Posterior vena cava (tissue), 2 donors: ENCODE results near the gene AFG1L. TPM values are rescaled to one million over a fixed set of nuclear protein-coding genes. Genes with fewer than 3 reads are reported as not detected.
"Not testable (repeated sequence)": the region's sequence is repeated elsewhere in the genome, so short reads cannot be mapped to it uniquely, and the experiment has no call there.

Experiments used
- DNase-seq: peaks from one replicate; pipeline ENCODE4 v3.0.0-alpha.2; 2020; ENCODE audit warnings: low spot score
- intact Hi-C, 2 donors: fragments of 100-400 bp; cut with DNase I; formaldehyde crosslinking; loops; one replicate each; pipeline versions ENCODE4 v1.14.1 to v1.14.2; 2022 to 2023
- total RNA-seq, 2 donors: library from RNA; stranded (reverse); fragmentation: NEBNext Ultra II Directional; extraction: Animal tissue kit (Norgen Biotek cat#: 25700); gene quantifications; one replicate each; pipeline ENCODE4 v1.2.1, GENCODE V29; 2021
- donor health status: DM: yes; HTN: yes; CAD: no.
- donor health status: DM: yes; HTN: yes; CAD: no.

AFG1L gene
- total RNA-seq, 2 donors from 2014 or later: 5.0 to 5.3 TPM

GRCh38 chr6:108383981-108384380, 89.1 kb downstream of the AFG1L start:
- intact Hi-C loops: no loop called here
- no peak for DNase-seq

GRCh38 chr6:108389190-108389589, 94.3 kb downstream of the AFG1L start:
- DNase-seq, intact Hi-C loops: not testable (repeated sequence)

- intact Hi-C loops: no loop called here
- no peak for DNase-seq
These were observed 100.4 kb downstream of the AFG1L start for GRCh38 chr6:108395297-108395696.

- no peak for DNase-seq
- intact Hi-C loops: no loop called here
These were observed 108.4 kb downstream of the AFG1L start for GRCh38 chr6:108403236-108403635.

GRCh38 chr6:108406943-108407342, 112.1 kb downstream of the AFG1L start:
- intact Hi-C loops: no loop called here

GRCh38 chr6:108407904-108408827, 113.3 kb downstream of the AFG1L start:
- DNase-seq: no peak
- intact Hi-C loops: no loop called here

More at GRCh38 chr6:108406943-108407342, 112.1 kb downstream of the AFG1L start:
- DNase-seq: no peak

- no peak for DNase-seq
- intact Hi-C loops: no loop called here
These were observed 114.0 kb downstream of the AFG1L start for GRCh38 chr6:108408861-108409260.

- intact Hi-C loops, DNase-seq: not testable (repeated sequence)
These were observed 121.4 kb downstream of the AFG1L start for GRCh38 chr6:108416047-108416833.

- intact Hi-C loops: no loop called here
- DNase-seq: no peak
These were observed 122.2 kb downstream of the AFG1L start for GRCh38 chr6:108417027-108417426.

- no peak for DNase-seq
- intact Hi-C loops: no loop called here
These were observed 124.6 kb downstream of the AFG1L start for GRCh38 chr6:108419474-108419873.

- DNase-seq: no peak
These were observed 125.2 kb downstream of the AFG1L start for GRCh38 chr6:108419934-108420609.

GRCh38 chr6:108421366-108421765, 126.5 kb downstream of the AFG1L start:
- no peak for DNase-seq
- intact Hi-C loops: no loop called here

More at GRCh38 chr6:108419934-108420609, 125.2 kb downstream of the AFG1L start:
- intact Hi-C loops: no loop called here

GRCh38 chr6:108423982-108424705, 129.3 kb downstream of the AFG1L start:
- intact Hi-C loops: no loop called here
- DNase-seq: no peak

- intact Hi-C loops: loop anchor here in 1 of 2 donors (5.0 kb wide), 1 partner anchor 1972 kb away; no protein-coding TSS in a partner anchor
- no peak for DNase-seq
These were observed 130.6 kb downstream of the AFG1L start for GRCh38 chr6:108425428-108425827.

GRCh38 chr6:108432143-108432542, 137.3 kb downstream of the AFG1L start:
- intact Hi-C loops: no loop called here
- no peak for DNase-seq

GRCh38 chr6:108432792-108433191, 137.9 kb downstream of the AFG1L start:
- intact Hi-C loops: no loop called here
- no peak for DNase-seq

GRCh38 chr6:108434222-108434621, 139.4 kb downstream of the AFG1L start:
- intact Hi-C loops: no loop called here
- no peak for DNase-seq

- no peak for DNase-seq
- intact Hi-C loops: no loop called here
These were observed 140.5 kb downstream of the AFG1L start for GRCh38 chr6:108435391-108435790.

GRCh38 chr6:108436771-108437170, 141.9 kb downstream of the AFG1L start:
- no peak for DNase-seq
- intact Hi-C loops: no loop called here
